Common myeloid progenitor, CD34-positive (primary cell): ENCODE results near the gene HLA-DOB.

Experiments
- CTCF ChIA-PET: fragments of 350-600 bp; sonication (Branson Sonifier 250); formaldehyde crosslinking; loops from one replicate; lab custom pipeline; 2021; ENCODE audit warnings: antibody characterized with exemption; lab: Charles Lee
- POLR2A ChIA-PET: fragments of 350-600 bp; sonication (Branson Sonifier 250); formaldehyde crosslinking; loops from one replicate; lab custom pipeline; 2021; ENCODE audit warnings: antibody characterized with exemption; lab: Charles Lee
- DNase-seq, 3 donors: peaks; one replicate each; pipeline versions ENCODE4 v3.0.0 to v3.0.0-alpha.2; 2013
- H3K27ac ChIP-seq, 2 experiments: 1 replicate in 1 of 2; 2 replicates in 1 of 2; pipeline ENCODE4 v1.7.0; 2013; ENCODE audit warnings: inconsistent platforms in 2 of 2, low read length in 2 of 2, mild to moderate bottlenecking in 2 of 2, low read depth in 1 of 2, moderate library complexity in 1 of 2; ENCODE audit not compliant: severe bottlenecking in 2 of 2, insufficient read depth in 1 of 2, poor library complexity in 1 of 2
- H3K27me3 ChIP-seq, 5 experiments: replicated peaks in 2 of 5; 1 replicate in 3 of 5; 2 replicates in 2 of 5; pipeline versions ENCODE4 v1.6.1 to v1.7.0; 2013; ENCODE audit warnings: low read length in 4 of 5, mild to moderate bottlenecking in 2 of 5, moderate library complexity in 2 of 5, inconsistent platforms in 1 of 5; ENCODE audit not compliant: insufficient read depth in 5 of 5, control insufficient read depth in 4 of 5
- H3K36me3 ChIP-seq, 4 experiments: 1 replicate in 2 of 4; 2 replicates in 2 of 4; pipeline versions ENCODE4 v1.6.1 to v1.7.0; 2013; ENCODE audit warnings: low read length in 3 of 4, control low read depth in 1 of 4, mild to moderate bottlenecking in 1 of 4; ENCODE audit not compliant: control insufficient read depth in 4 of 4, insufficient read depth in 4 of 4
- H3K4me1 ChIP-seq, 4 experiments: 1 replicate in 3 of 4; 2 replicates in 1 of 4; pipeline versions ENCODE4 v1.6.1 to v1.7.1; 2013; ENCODE audit warnings: low read length in 3 of 4, mild to moderate bottlenecking in 3 of 4, control low read depth in 1 of 4, inconsistent platforms in 1 of 4, moderate library complexity in 1 of 4; ENCODE audit not compliant: control insufficient read depth in 4 of 4, insufficient read depth in 4 of 4; ENCODE audit errors: control extremely low read depth in 1 of 4
- H3K4me3 ChIP-seq, 7 experiments: 1 replicate in 4 of 7; 2 replicates in 3 of 7; pipeline versions ENCODE4 v1.5.1 to v1.7.0; 2013; ENCODE audit warnings: mild to moderate bottlenecking in 7 of 7, low read length in 6 of 7, moderate library complexity in 6 of 7, inconsistent platforms in 2 of 7, low read depth in 2 of 7, control low read depth in 1 of 7; ENCODE audit not compliant: insufficient read depth in 4 of 7, control insufficient read depth in 1 of 7; ENCODE audit errors: extremely low read depth in 1 of 7
- H3K9me3 ChIP-seq, 5 experiments: 1 replicate in 4 of 5; 2 replicates in 1 of 5; pipeline versions ENCODE4 v1.6.1 to v1.7.1; 2013; ENCODE audit warnings: low read length in 4 of 5, mild to moderate bottlenecking in 2 of 5, inconsistent platforms in 1 of 5, low read depth in 1 of 5, moderate library complexity in 1 of 5; ENCODE audit not compliant: control insufficient read depth in 4 of 5, insufficient read depth in 2 of 5; ENCODE audit errors: control extremely low read depth in 1 of 5
- WGBS: methylation state at CpG from one replicate; pipeline ENCODE4 v1.1.5; 2013; ENCODE audit not compliant: insufficient coverage; 5-methylcytosine and 5-hydroxymethylcytosine counted together

HLA-DOB gene

DNA sequence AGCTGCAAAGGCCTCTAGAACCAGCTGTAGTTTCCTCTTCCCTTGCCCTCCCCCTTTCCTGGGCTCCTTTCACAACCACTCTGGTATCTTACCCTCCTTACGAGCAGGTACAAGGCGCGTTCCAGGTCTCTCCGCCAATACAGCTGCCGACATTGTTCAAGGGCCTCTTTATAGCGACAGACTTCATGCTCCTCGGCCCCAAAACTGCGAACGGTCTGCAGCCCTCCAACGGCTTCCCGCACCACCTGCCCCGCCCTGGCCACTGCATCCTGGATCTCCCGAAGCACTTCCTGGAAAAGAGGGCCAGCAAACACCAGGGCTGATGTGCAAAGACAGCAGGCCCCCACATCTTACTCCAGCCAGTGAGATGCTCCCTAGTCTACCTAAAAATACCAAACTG, 15.7 kb upstream of the HLA-DOB start:
- 94% methylated on average over 13 of the region's 13 CpGs for WGBS
- POLR2A ChIA-PET: no interaction called here
- Histone ChIP-seq H3K36me3 (peaks cover 11 to 71% (median 52%) of the 10 kb centered on the region in 4 experiments), H3K27me3 (no peaks in the 10 kb centered on the region), H3K4me1 (peaks cover 0 to 9% (median 6%) of the 10 kb centered on the region in 4 experiments), H3K9me3 (no peaks in the 10 kb centered on the region), H3K4me3 (no peak overlapping the region), H3K27ac (no peak overlapping the region)
- DNase-seq: no peak
- CTCF ChIA-PET: interaction anchor here (0.9 to 2.0 kb wide), 3 partner anchors 9 to 26 kb away, joined by 3 to 8 read pairs (median 5); no protein-coding TSS in a partner anchor

DNA sequence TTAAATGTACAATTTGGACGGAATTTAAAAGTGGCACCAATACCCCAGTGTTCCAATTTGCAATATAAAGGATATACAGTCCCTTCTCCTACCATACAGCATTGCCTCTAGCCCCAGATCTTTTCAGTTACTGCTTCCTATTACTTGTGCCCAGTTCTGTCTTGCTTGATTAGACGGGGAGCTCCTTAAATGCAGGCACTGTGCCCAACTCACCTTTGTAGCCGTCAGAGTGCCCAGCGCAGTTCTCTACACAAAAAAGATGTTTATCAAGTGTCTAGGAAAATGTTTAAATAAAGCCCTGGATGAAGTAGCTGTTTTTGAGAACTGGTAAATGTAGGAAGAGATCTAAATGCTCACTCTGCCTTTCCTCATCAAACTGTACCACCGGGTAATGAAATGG, 14.1 kb upstream of the HLA-DOB start:
- Histone ChIP-seq H3K27ac (no peak overlapping the region), H3K4me3 (no peak overlapping the region), H3K4me1 (no peaks in the 10 kb centered on the region), H3K36me3 (peaks cover 12 to 72% (median 54%) of the 10 kb centered on the region in 4 experiments), H3K9me3 (no peaks in the 10 kb centered on the region), H3K27me3 (no peaks in the 10 kb centered on the region)
- CTCF ChIA-PET: interaction anchor here (1.0 to 1.3 kb wide), 3 partner anchors 23 to 156 kb away, joined by 3 to 4 read pairs (median 4); partner anchors contain the start of gene TAP1
- POLR2A ChIA-PET: no interaction called here
- 100% methylated on average over 4 of the region's 5 CpGs for WGBS
- DNase-seq: no peak

GRCh38 chr6:32830017-32830416, 13.2 kb upstream of the HLA-DOB start:
- ChIA-PET POLR2A (no interaction called here), CTCF (interaction anchor here (1.3 to 5.4 kb wide), 4 partner anchors 8 to 157 kb away, joined by 4 to 30 read pairs (median 6); partner anchors contain the start of genes HLA-DMA and TAP2)
- no peak overlapping the region for H3K4me3 ChIP-seq
- H3K9me3 ChIP-seq: no peaks in the 10 kb centered on the region
- peaks cover 10 to 64% (median 49%) of the 10 kb centered on the region in 4 experiments for H3K36me3 ChIP-seq
- H3K4me1 ChIP-seq: no peaks in the 10 kb centered on the region
- H3K27ac ChIP-seq: no peak overlapping the region
- H3K27me3 ChIP-seq: no peaks in the 10 kb centered on the region
- no peak for DNase-seq
- WGBS: 100% methylated on average over 5 of the region's 5 CpGs

DNA sequence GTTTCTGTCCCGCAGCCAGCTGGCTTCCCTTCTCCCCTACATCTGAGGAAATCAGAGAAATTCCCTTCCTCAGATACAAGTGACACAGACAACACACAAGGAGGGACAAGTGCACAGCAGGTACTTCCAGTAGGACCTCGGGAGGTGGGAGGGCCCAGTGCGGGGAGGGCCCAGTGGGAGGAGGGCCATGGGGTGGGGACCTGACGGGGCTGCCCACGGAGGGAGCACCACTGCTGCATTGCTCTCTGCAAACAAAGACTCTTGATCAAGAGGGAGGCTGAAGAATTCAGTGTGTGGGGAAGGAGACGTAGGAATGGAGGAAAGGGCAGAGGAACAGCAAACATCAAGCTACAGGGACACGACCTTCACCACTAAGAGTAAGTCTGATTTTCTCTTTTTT, 12.7 kb upstream of the HLA-DOB start:
- CTCF ChIA-PET: interaction anchor here (3.0 to 7.3 kb wide), 3 partner anchors 9 to 124 kb away, joined by 8 to 44 read pairs (median 30); partner anchors contain the start of genes HLA-DMA and TAP2
- Histone ChIP-seq H3K4me3 (no peak overlapping the region), H3K4me1 (no peaks in the 10 kb centered on the region), H3K9me3 (no peaks in the 10 kb centered on the region), H3K27me3 (no peaks in the 10 kb centered on the region), H3K36me3 (peaks cover 10 to 59% (median 46%) of the 10 kb centered on the region in 4 experiments), H3K27ac (no peak overlapping the region)
- no peak for DNase-seq
- WGBS: 84% methylated on average over 6 of the region's 7 CpGs
- POLR2A ChIA-PET: no interaction called here

GRCh38 chr6:32827025-32827424, 10.2 kb upstream of the HLA-DOB start:
- ChIA-PET CTCF (interaction anchor here (0.6 to 7.3 kb wide), 9 partner anchors 11 to 615 kb away, joined by 3 to 44 read pairs (median 8); partner anchors contain the start of genes HLA-DMA, PSMB9, TAP1 and TAP2), POLR2A (interaction anchor here (0.9 kb wide), 1 partner anchor 145 kb away, joined by 3 read pairs; no protein-coding TSS in a partner anchor)
- no peak for DNase-seq

GRCh38 chr6:32825966-32826365, 9.2 kb upstream of the HLA-DOB start:
- no peak overlapping the region for H3K27ac ChIP-seq
- peaks cover 10 to 35% (median 26%) of the 10 kb centered on the region in 4 experiments for H3K36me3 ChIP-seq
- H3K4me3 ChIP-seq: no peak overlapping the region
- H3K9me3 ChIP-seq: no peaks in the 10 kb centered on the region
- no peaks in the 10 kb centered on the region for H3K27me3 ChIP-seq
- ChIA-PET POLR2A (no interaction called here), CTCF (interaction anchor here (1.1 to 7.3 kb wide), 9 partner anchors 12 to 412 kb away, joined by 3 to 44 read pairs (median 6); partner anchors contain the start of genes PSMB9, TAP1 and TAP2)
- WGBS: 100% methylated on average over 2 of the region's 2 CpGs
- peaks cover 4 to 11% (median 8%) of the 10 kb centered on the region in 4 experiments for H3K4me1 ChIP-seq
- DNase-seq: peak; percentile 22 to 36 (median 26)

More at GRCh38 chr6:32827025-32827424, 10.2 kb upstream of the HLA-DOB start:
- H3K4me3 ChIP-seq: no peak overlapping the region
- WGBS: 80% methylated on average over 1 of the region's 3 CpGs
- peaks cover 10 to 45% (median 34%) of the 10 kb centered on the region in 4 experiments for H3K36me3 ChIP-seq
- no peaks in the 10 kb centered on the region for H3K27me3 ChIP-seq
- peaks cover 0 to under 1% (median 0%) of the 10 kb centered on the region in 4 experiments for H3K4me1 ChIP-seq
- no peaks in the 10 kb centered on the region for H3K9me3 ChIP-seq
- H3K27ac ChIP-seq: no peak overlapping the region

GRCh38 chr6:32819729-32820128, 2.9 kb upstream of the HLA-DOB start:
- H3K9me3 ChIP-seq: no peaks in the 10 kb centered on the region
- H3K4me1 ChIP-seq: peaks cover 6 to 50% (median 15%) of the 10 kb centered on the region in 4 experiments
- H3K36me3 ChIP-seq: no peaks in the 10 kb centered on the region
- DNase-seq: no peak
- CTCF ChIA-PET: interaction anchor here (0.8 to 2.0 kb wide), 7 partner anchors 9 to 575 kb away, joined by 3 to 9 read pairs (median 3); partner anchors contain the start of genes TAP1 and TAP2
- H3K27ac ChIP-seq: no peak overlapping the region
- H3K4me3 ChIP-seq: no peak overlapping the region
- no peaks in the 10 kb centered on the region for H3K27me3 ChIP-seq
- POLR2A ChIA-PET: no interaction called here
- 100% methylated on average over 3 of the region's 3 CpGs for WGBS
